ENCODE results near the gene CMTM8. TPM values are rescaled to one million over a fixed set of nuclear protein-coding genes. Genes with fewer than 3 reads are reported as not detected.

CMTM8 gene
- total RNA-seq, 1 experiment from 2014 or later = 9.0 TPM

GRCh38 chr3:32316976-32317375 lies 78.5 kb downstream of the CMTM8 start (continued):
- TF ChIP-seq ZNF425 (CRISPR knock-in tag; conservative IDR thresholded peaks at IDR 0.05) (no peak), AR (CRISPR knock-in tag; IDR thresholded peaks at IDR 0.05) (no peak)

GRCh38 chr3:32319607-32320006 lies 81.1 kb downstream of the CMTM8 start:
- TF ChIP-seq ZNF121 (CRISPR knock-in tag; IDR thresholded peaks at IDR 0.05) = no peak
- no peak for TF ChIP-seq RORB (CRISPR knock-in tag; IDR thresholded peaks at IDR 0.05)
- no peak for TF ChIP-seq ZNF532 (CRISPR knock-in tag; IDR thresholded peaks at IDR 0.05; ENCODE audit: borderline replicate concordance)
- no peak for TF ChIP-seq MAX (CRISPR knock-in tag; IDR thresholded peaks at IDR 0.05)
- no peak for TF ChIP-seq GTF2I (CRISPR knock-in tag; conservative IDR thresholded peaks at IDR 0.05)
- DNase-seq (ENCODE audit: low spot score) = no peak
- no peak for ATAC-seq
- Mint-ChIP-seq H3K9me3 (no peaks in the 10 kb centered on the region), H3K4me1 (peaks cover 36% of the 10 kb centered on the region), H3K36me3 (no peaks in the 10 kb centered on the region), H3K4me3 (no peak overlapping the region), H3K27me3 (ENCODE audit: low read depth) (no peaks in the 10 kb centered on the region), H3K27ac (no peak overlapping the region; the same call in 1 of the 2 replicates)
- POLR2A ChIA-PET = no interaction called here
- CTCF ChIA-PET = interaction anchor here (0.8 to 1.6 kb wide), 3 partner anchors 15 to 55 kb away, joined by 3 to 5 read pairs (median 3); no protein-coding TSS in a partner anchor

- no peaks in the 10 kb centered on the region for H3K27me3 Mint-ChIP-seq (ENCODE audit: low read depth)
- H3K4me1 Mint-ChIP-seq = peaks cover 40% of the 10 kb centered on the region
- no peak overlapping the region for H3K4me3 Mint-ChIP-seq
- CTCF ChIA-PET = interaction anchor here (0.8 to 1.5 kb wide), 2 partner anchors 14 to 24 kb away, joined by 3 to 5 read pairs; no protein-coding TSS in a partner anchor
- no peaks in the 10 kb centered on the region for H3K9me3 Mint-ChIP-seq
- no peak for TF ChIP-seq TEAD1 (CRISPR knock-in tag; IDR thresholded peaks at IDR 0.05)
- no peak for TF ChIP-seq OVOL2 (CRISPR knock-in tag; IDR thresholded peaks at IDR 0.05; ENCODE audit: borderline replicate concordance)
- TF ChIP-seq ERG (CRISPR knock-in tag; IDR thresholded peaks at IDR 0.05) = no peak
- no peak for TF ChIP-seq ZNF416 (CRISPR knock-in tag; IDR thresholded peaks at IDR 0.05)
- TF ChIP-seq SMAD4 (CRISPR knock-in tag; IDR thresholded peaks at IDR 0.05) = no peak
- no peak for TF ChIP-seq FOXJ3 (CRISPR knock-in tag; IDR thresholded peaks at IDR 0.05; ENCODE audit: borderline replicate concordance)
- ATAC-seq (no peak), DNase-seq (ENCODE audit: low spot score) (no peak)
- POLR2A ChIA-PET = no interaction called here
- H3K27ac Mint-ChIP-seq = no peak overlapping the region
- H3K36me3 Mint-ChIP-seq = no peaks in the 10 kb centered on the region
Observed at GRCh38 chr3:32320080-32320479, 81.6 kb downstream of the CMTM8 start.
